IMR-90 (cell line): Measurements from ENCODE around the gene CARF. TPM values are rescaled to one million over a fixed set of nuclear protein-coding genes. Genes with fewer than 3 reads are reported as not detected.
"Not testable (repeated sequence)": the region's sequence is repeated elsewhere in the genome, so short reads cannot be mapped to it uniquely, and the experiment has no call there.

ENCODE experiments used
- ATAC-seq: fragments of 200-7000 bp; cut with Tn5 transposase; 2 replicates; pipeline ENCODE4 v1.9.1; 2020; ENCODE audit warnings: low read depth, mild to moderate bottlenecking, moderate library complexity
- BruUV-seq: library from RNA; stranded (reverse); fragments of 400-500 nt; replicated peaks from 2 replicates; lab custom pipeline; 2021; lab: Mats Ljungman, UMichigan
- CTCF ChIA-PET: fragments of 300-600 bp; formaldehyde crosslinking; extraction: SDS; loops from one replicate; lab custom pipeline; 2021; ENCODE audit warnings: antibody characterized with exemption; lab: Yijun Ruan, JAX
- POLR2A ChIA-PET: fragments of 300-600 bp; sonication (Branson Sonifier 250); formaldehyde crosslinking; loops from one replicate; lab custom pipeline; 2022; ENCODE audit warnings: antibody characterized with exemption; ENCODE audit not compliant: unreplicated experiment; lab: Charles Lee
- DNase-seq: peaks from one replicate; pipeline ENCODE4 v3.0.0; 2013
- H2AFZ ChIP-seq: replicated peaks from 2 replicates; pipeline ENCODE3; 2013; ENCODE audit warnings: low read length, mild to moderate bottlenecking; ENCODE audit not compliant: poor library complexity
- H2AK5ac ChIP-seq: 2 replicates; pipeline ENCODE4 v1.6.1; 2013; ENCODE audit warnings: low read depth, low read length, inconsistent platforms
- H2AK9ac ChIP-seq: replicated peaks from 2 replicates; pipeline ENCODE3; 2013; ENCODE audit warnings: mild to moderate bottlenecking, low read depth, low read length, moderate library complexity; ENCODE audit not compliant: poor library complexity
- H2BK120ac ChIP-seq: 2 replicates; pipeline ENCODE4 v1.6.1; 2013; ENCODE audit warnings: low read depth, low read length, inconsistent platforms
- H2BK15ac ChIP-seq: 3 replicates; pipeline ENCODE4 v1.6.1; 2013; ENCODE audit warnings: low read depth, low read length, inconsistent platforms
- H2BK20ac ChIP-seq: 2 replicates; pipeline ENCODE4 v1.6.1; 2013; ENCODE audit warnings: low read depth, mild to moderate bottlenecking, inconsistent platforms, low read length, moderate library complexity
- H2BK5ac ChIP-seq: 2 replicates; pipeline ENCODE4 v1.6.1; 2013; ENCODE audit warnings: mild to moderate bottlenecking, low read depth, low read length, inconsistent platforms; ENCODE audit not compliant: poor library complexity, severe bottlenecking
- H3K14ac ChIP-seq: replicated peaks from 2 replicates; pipeline ENCODE4 v1.6.1; 2013; ENCODE audit warnings: low read depth, low read length, inconsistent platforms
- H3K18ac ChIP-seq: 2 replicates; pipeline ENCODE4 v1.6.1; 2013; ENCODE audit warnings: low read depth, low read length, control low read depth
- H3K23ac ChIP-seq: 2 replicates; pipeline ENCODE4 v1.6.1; 2013; ENCODE audit warnings: low read depth, low read length, inconsistent platforms
- H3K27ac ChIP-seq: 2 replicates; pipeline ENCODE4 v1.5.1; 2013; ENCODE audit warnings: mild to moderate bottlenecking, control low read depth, low read length; ENCODE audit not compliant: insufficient read depth
- H3K27me3 ChIP-seq: 2 replicates; pipeline ENCODE4 v1.6.1; 2013; ENCODE audit warnings: low read length; ENCODE audit not compliant: control insufficient read depth, insufficient read depth
- H3K36me3 ChIP-seq: 2 replicates; pipeline ENCODE4 v1.6.1; 2013; ENCODE audit warnings: low read length, mixed read lengths; ENCODE audit not compliant: control insufficient read depth, insufficient read depth
- H3K4ac ChIP-seq: 2 replicates; pipeline ENCODE4 v1.6.1; 2013; ENCODE audit warnings: low read depth, low read length, inconsistent platforms
- H3K4me1 ChIP-seq: 2 replicates; pipeline ENCODE4 v1.6.1; 2013; ENCODE audit warnings: low read length, mixed read lengths; ENCODE audit not compliant: control insufficient read depth, insufficient read depth
- H3K4me2 ChIP-seq: 2 replicates; pipeline ENCODE4 v1.6.1; 2013; ENCODE audit warnings: low read depth, mild to moderate bottlenecking, control low read depth, low read length, moderate library complexity
- H3K4me3 ChIP-seq: 2 replicates; pipeline ENCODE4 v1.5.1; 2013; ENCODE audit warnings: low read depth, mild to moderate bottlenecking, control low read depth, low read length, moderate library complexity; ENCODE audit not compliant: insufficient read depth
- H3K56ac ChIP-seq: 2 replicates; pipeline ENCODE4 v1.6.1; 2013; ENCODE audit warnings: low read length, inconsistent platforms; ENCODE audit not compliant: insufficient read depth; ENCODE audit errors: extremely low read depth
- H3K79me1 ChIP-seq, 2 experiments: 2 replicates each; pipeline ENCODE4 v1.6.1; 2013; ENCODE audit warnings: low read length in 2 of 2, inconsistent platforms in 1 of 2, low read depth in 1 of 2
- H3K9ac ChIP-seq: 2 replicates; pipeline ENCODE4 v1.6.1; 2013; ENCODE audit warnings: low read depth, low read length, control low read depth
- H3K9me1 ChIP-seq: 2 replicates; pipeline ENCODE4 v1.6.1; 2013; ENCODE audit warnings: low read length, inconsistent platforms; ENCODE audit not compliant: insufficient read depth
- H3K9me3 ChIP-seq: 2 replicates; pipeline ENCODE4 v1.6.1; 2013; ENCODE audit warnings: low read length; ENCODE audit not compliant: control insufficient read depth, insufficient read depth
- H4K20me1 ChIP-seq: 2 replicates; pipeline ENCODE4 v1.6.1; 2013; ENCODE audit warnings: low read length, inconsistent platforms; ENCODE audit not compliant: insufficient read depth
- H4K5ac ChIP-seq: 2 replicates; pipeline ENCODE4 v1.6.1; 2013; ENCODE audit warnings: mild to moderate bottlenecking, low read depth, low read length, control low read depth
- H4K8ac ChIP-seq, 2 experiments: 2 replicates each; pipeline ENCODE4 v1.6.1; 2013; ENCODE audit warnings: low read depth in 2 of 2, low read length in 2 of 2, control low read depth in 1 of 2, inconsistent platforms in 1 of 2
- H4K91ac ChIP-seq: 2 replicates; pipeline ENCODE4 v1.6.1; 2013; ENCODE audit warnings: low read depth, low read length, inconsistent platforms; ENCODE audit not compliant: insufficient read depth
- dilution Hi-C: fragments of 300-500 bp; cut with HindIII; formaldehyde crosslinking; loops from one replicate; pipeline ENCODE4 v1.14.3; 2018; ENCODE audit warnings: low sequenced_read_pairs; ENCODE audit not compliant: unreplicated experiment
- in situ Hi-C: fragments of 300-500 bp; cut with MboI; formaldehyde crosslinking; loops from 3 replicates; pipeline ENCODE4 v1.14.3; 2019; ENCODE audit warnings: low sequenced_read_pairs, inconsistent platforms, mixed read lengths
- intact Hi-C: fragments of 100-400 bp; cut with micrococcal nuclease; formaldehyde crosslinking; loops from 2 replicates; pipeline ENCODE4 v1.10.0; 2022
- polyA plus RNA-seq, 3 experiments: library from polyadenylated mRNA; depleted of rRNA; stranded (reverse); fragments of >200 nt; gene quantifications; 2 replicates each; pipeline ENCODE4 v1.2.3, GENCODE V29; 2012; ENCODE audit warnings: low replicate concordance in 1 of 3
- total RNA-seq: library from RNA; depleted of rRNA; stranded (reverse); fragments of >200 nt; gene quantifications from 2 replicates; pipeline ENCODE4 v1.2.3, GENCODE V29; 2012

Gene CARF
- total and polyA plus RNA-seq, 2 of the 4 experiments (the other 2 are of a cell fraction) = 2.4 to 5.6 TPM

- H3K4ac ChIP-seq, H3K4me3 ChIP-seq, H2BK5ac ChIP-seq, H3K9me1 ChIP-seq, H3K9me3 ChIP-seq, H3K4me2 ChIP-seq, H2BK20ac ChIP-seq, H4K20me1 ChIP-seq, H3K23ac ChIP-seq, H3K36me3 ChIP-seq, DNase-seq, H4K5ac ChIP-seq, H2BK120ac ChIP-seq, ATAC-seq, H3K56ac ChIP-seq, POLR2A ChIA-PET, in situ Hi-C loops, H3K27me3 ChIP-seq, CTCF ChIA-PET, H4K8ac ChIP-seq, H3K14ac ChIP-seq, H3K27ac ChIP-seq, intact Hi-C loops, H2AK5ac ChIP-seq, H3K9ac ChIP-seq, H2AK9ac ChIP-seq, H2AFZ ChIP-seq, H2BK15ac ChIP-seq, H3K4me1 ChIP-seq, dilution Hi-C loops, H4K91ac ChIP-seq, H3K18ac ChIP-seq: not testable (repeated sequence)
- BruUV-seq = TSS peak; percentile 31
- H3K79me1 ChIP-seq = peaks cover 6 to 18% of the 10 kb centered on the region in 2 experiments; a peak in 3 of 4 replicates
Measured at GRCh38 chr2:202905507-202905906, 6.6 kb upstream of the CARF start.
